D721Med (cell line): ENCODE results near the gene RAB9A.

ENCODE experiments used
- DNase-seq: peaks from one replicate; pipeline ENCODE4 v3.0.0; 2011; ENCODE audit warnings: low spot score; ENCODE audit not compliant: insufficient read length
- FAIRE-seq: peaks from 2 replicates; lab custom pipeline; 2011; peaks lifted over from hg19 to GRCh38; lab: Jason Lieb, UNC
- CTCF ChIP-seq: IDR thresholded peaks from 2 replicates; pipeline ENCODE4 v1.5.1; 2012; ENCODE audit warnings: mild to moderate bottlenecking, control low read depth; ENCODE audit not compliant: insufficient read depth; ENCODE audit errors: missing control alignments

The RAB9A gene

GRCh38 chrX:13651150-13651549 lies 37.8 kb upstream of the RAB9A start:
- no peak for DNase-seq
- no peak for FAIRE-seq
- no peak for TF ChIP-seq CTCF

GRCh38 chrX:13652287-13652793 lies 36.6 kb upstream of the RAB9A start:
- FAIRE-seq, result no peak
- TF ChIP-seq CTCF, result no peak
- no peak for DNase-seq

- DNase-seq (peak; percentile 43), FAIRE-seq (peak; percentile 70)
- no peak for TF ChIP-seq CTCF
Measured at GRCh38 chrX:13652850-13653693, 35.9 kb upstream of the RAB9A start, which contains the start of gene TCEANC. Gene TCEANC (plus strand): TSS chrX:13653141. CDS start chrX:13662509, 9,368 bp downstream.

- no peak for TF ChIP-seq CTCF
- FAIRE-seq (no peak), DNase-seq (no peak)
Measured at GRCh38 chrX:13654116-13654515, 34.8 kb upstream of the RAB9A start.

GRCh38 chrX:13655674-13656073 lies 33.3 kb upstream of the RAB9A start:
- DNase-seq, result no peak
- TF ChIP-seq CTCF, result no peak
- FAIRE-seq, result no peak

- DNase-seq (no peak), FAIRE-seq (peak; percentile 82)
- TF ChIP-seq CTCF, result peak; percentile 52
Measured at GRCh38 chrX:13658602-13659001, 30.3 kb upstream of the RAB9A start.

- no peak for TF ChIP-seq CTCF
- DNase-seq (no peak), FAIRE-seq (no peak)
Measured at GRCh38 chrX:13659063-13659462, 29.9 kb upstream of the RAB9A start.
